Mesothelial cell of epicardium (in vitro differentiated cells): Measurements from ENCODE around the gene PITPNC1. TPM values are rescaled to one million over a fixed set of nuclear protein-coding genes. Genes with fewer than 3 reads are reported as not detected.

Source experiments
- DNase-seq, 2 experiments: peaks; one replicate each; pipeline ENCODE4 v3.0.0; 2021; ENCODE audit warnings: low spot score in 2 of 2; ENCODE audit not compliant: unreplicated experiment in 2 of 2
- H3K27ac Mint-ChIP-seq: 2 replicates; pipeline ENCODE4 v1.8.0; 2021; ENCODE audit warnings: mixed read lengths
- H3K27me3 Mint-ChIP-seq: 2 replicates; pipeline ENCODE4 v1.8.0; 2021; ENCODE audit warnings: low read depth, mixed read lengths
- H3K36me3 Mint-ChIP-seq: 2 replicates; pipeline ENCODE4 v1.8.0; 2021; ENCODE audit warnings: mixed read lengths
- H3K4me1 Mint-ChIP-seq: 2 replicates; pipeline ENCODE4 v1.8.0; 2021; ENCODE audit warnings: mixed read lengths
- H3K4me3 Mint-ChIP-seq: 2 replicates; pipeline ENCODE4 v1.8.0; 2021; ENCODE audit warnings: mild to moderate bottlenecking, moderate library complexity, mixed read lengths
- H3K9me3 Mint-ChIP-seq: 2 replicates; pipeline ENCODE4 v1.8.0; 2021; ENCODE audit warnings: mixed read lengths
- total RNA-seq: library from RNA; stranded (reverse); gene quantifications from 3 replicates; pipeline ENCODE4 v1.2.1, GENCODE V29; 2021
- TF ChIP-seq, protein P1 (sequence below): fragments of 200-600 bp; sonication (generic); IDR thresholded peaks from one replicate; pipeline ENCODE4 v1.5.0; 2021; ENCODE audit warnings: antibody characterized with exemption; ENCODE audit not compliant: unreplicated experiment

The PITPNC1 gene
- total RNA-seq, 1 donor from 2014 or later: 19.9 TPM

DNA sequence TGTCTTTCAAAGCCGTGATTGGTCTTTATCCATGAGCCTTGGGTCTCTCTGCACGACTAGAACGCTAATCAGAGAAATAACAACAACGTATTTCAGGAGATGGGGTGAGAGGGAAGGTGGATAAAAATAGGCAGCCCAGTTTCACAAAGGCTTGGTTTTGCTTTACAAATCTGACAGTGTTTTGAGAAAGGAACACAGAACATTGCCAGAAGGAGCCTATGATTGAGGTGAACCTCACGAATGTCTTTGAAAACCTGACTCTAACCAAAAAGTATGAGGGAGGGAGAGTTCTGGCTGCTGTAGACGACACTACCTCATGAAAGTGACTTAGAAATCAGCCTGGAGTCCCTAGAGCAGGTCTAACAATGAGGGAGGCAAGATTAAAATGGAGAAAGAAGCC lies 302.6 kb downstream of the PITPNC1 start:
- no peak for DNase-seq
- Mint-ChIP-seq H3K27ac (no peak overlapping the region), H3K27me3 (no peaks in the 10 kb centered on the region), H3K36me3 (peaks cover 2% of the 10 kb centered on the region), H3K4me1 (no peaks in the 10 kb centered on the region), H3K9me3 (no peaks in the 10 kb centered on the region), H3K4me3 (no peak overlapping the region)
- TF ChIP-seq, protein P1, sequence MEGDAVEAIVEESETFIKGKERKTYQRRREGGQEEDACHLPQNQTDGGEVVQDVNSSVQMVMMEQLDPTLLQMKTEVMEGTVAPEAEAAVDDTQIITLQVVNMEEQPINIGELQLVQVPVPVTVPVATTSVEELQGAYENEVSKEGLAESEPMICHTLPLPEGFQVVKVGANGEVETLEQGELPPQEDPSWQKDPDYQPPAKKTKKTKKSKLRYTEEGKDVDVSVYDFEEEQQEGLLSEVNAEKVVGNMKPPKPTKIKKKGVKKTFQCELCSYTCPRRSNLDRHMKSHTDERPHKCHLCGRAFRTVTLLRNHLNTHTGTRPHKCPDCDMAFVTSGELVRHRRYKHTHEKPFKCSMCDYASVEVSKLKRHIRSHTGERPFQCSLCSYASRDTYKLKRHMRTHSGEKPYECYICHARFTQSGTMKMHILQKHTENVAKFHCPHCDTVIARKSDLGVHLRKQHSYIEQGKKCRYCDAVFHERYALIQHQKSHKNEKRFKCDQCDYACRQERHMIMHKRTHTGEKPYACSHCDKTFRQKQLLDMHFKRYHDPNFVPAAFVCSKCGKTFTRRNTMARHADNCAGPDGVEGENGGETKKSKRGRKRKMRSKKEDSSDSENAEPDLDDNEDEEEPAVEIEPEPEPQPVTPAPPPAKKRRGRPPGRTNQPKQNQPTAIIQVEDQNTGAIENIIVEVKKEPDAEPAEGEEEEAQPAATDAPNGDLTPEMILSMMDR: no peak

DNA sequence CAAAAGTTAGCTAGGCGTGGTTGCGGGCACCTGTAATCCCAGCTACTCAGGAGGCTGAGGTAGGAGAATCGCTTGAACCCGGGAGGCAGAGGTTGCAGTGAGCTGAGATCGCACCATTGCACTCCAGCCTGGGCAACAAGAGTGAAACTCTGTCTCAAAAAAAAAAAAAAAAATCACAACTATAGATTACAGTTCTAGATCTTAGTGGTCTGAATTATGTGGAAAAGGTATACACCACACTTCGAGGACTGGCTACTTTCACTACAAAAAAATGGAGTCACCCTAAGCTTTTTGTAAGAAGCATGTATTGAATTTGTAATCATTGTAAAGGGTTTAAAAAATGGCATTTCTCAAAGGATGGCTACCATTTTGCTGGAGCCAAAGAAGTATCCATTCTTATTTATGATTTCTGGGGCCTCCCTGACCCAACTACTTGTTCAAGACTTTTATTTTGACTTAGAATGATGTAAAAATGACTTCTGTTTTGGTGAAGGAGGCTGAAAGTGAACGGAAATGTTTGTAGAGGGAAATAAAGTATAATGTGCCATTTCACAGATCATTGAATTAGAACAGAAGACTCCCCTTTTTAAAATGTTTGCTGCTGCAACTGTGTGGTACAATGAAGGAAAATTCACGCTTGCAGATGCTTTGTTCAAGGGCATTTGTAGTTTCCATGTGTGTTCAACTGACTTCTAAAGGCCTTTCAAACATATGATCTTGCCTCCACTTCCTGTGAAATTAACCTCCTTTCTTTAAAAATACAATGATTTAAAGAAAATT lies 303.6 kb downstream of the PITPNC1 start:
- DNase-seq: no peak
- H3K4me1 Mint-ChIP-seq: no peaks in the 10 kb centered on the region
- no peaks in the 10 kb centered on the region for H3K9me3 Mint-ChIP-seq
- TF ChIP-seq, protein P1: no peak
- H3K4me3 Mint-ChIP-seq: no peak overlapping the region
- no peaks in the 10 kb centered on the region for H3K27me3 Mint-ChIP-seq
- H3K36me3 Mint-ChIP-seq: peaks cover 2% of the 10 kb centered on the region
- H3K27ac Mint-ChIP-seq: no peak overlapping the region

DNA sequence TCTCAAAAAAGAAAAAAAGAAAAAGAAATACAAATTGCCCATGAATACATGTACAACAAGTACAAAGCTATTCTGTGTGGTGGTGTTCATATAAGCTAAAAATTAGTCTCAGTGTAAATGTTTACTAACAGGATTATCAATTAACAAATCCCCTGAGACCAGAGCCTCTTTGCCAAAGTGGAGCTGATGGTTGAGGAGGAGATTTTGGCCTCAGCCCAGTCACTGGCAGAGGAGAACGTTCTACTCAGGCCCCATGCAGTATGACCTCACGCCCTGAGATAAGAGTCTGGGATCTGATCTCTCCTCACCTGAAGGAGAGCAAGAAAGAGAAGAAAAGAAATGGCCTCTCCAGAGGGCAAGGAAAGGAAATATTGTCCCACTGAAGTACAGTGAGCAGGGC lies 305.1 kb downstream of the PITPNC1 start:
- Mint-ChIP-seq H3K4me1 (no peaks in the 10 kb centered on the region), H3K27ac (no peak overlapping the region), H3K9me3 (no peaks in the 10 kb centered on the region), H3K27me3 (no peaks in the 10 kb centered on the region), H3K4me3 (no peak overlapping the region), H3K36me3 (no peaks in the 10 kb centered on the region)
- TF ChIP-seq, protein P1: no peak
- DNase-seq: no peak

DNA sequence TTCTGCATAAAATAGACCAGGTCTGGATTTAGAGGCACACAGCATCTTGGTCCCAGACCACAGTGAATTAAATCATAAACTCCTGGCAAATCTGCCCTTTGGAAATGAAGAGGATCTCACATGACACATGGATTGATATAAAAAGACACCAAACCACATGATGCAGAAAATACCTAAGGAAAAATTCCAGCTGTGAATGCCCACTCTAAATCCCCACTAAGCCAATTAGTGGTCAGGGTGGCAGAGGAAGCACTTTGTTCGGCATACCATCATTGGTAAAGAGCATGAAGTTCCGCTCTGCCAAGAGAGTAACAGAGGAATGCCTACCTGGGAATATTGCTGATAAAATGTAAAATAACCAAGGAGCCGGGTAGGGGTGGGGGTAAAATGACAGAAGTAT lies 308.3 kb downstream of the PITPNC1 start:
- TF ChIP-seq, protein P1: no peak
- Mint-ChIP-seq H3K27me3 (no peaks in the 10 kb centered on the region), H3K36me3 (no peaks in the 10 kb centered on the region), H3K27ac (no peak overlapping the region), H3K4me3 (no peak overlapping the region), H3K9me3 (no peaks in the 10 kb centered on the region), H3K4me1 (no peaks in the 10 kb centered on the region)
- no peak for DNase-seq

DNA sequence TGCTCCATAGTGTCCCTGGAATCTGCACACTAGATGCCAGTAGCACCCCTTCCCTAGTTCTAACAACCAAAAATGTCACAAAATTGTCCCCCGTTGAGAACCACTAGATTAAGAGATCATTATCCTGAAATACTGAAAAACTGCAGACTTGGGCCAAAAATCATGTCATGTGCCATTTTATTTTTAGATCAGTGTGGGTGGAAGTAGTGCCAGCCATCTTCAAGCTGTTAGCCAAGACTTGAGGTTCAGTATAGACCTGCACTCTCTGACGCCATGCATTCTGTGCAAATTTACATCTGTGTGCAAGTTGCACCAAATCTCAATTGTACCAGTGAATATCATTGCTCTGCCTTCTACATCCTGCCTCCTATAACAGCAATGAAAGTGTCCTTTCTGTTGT lies 309.2 kb downstream of the PITPNC1 start:
- no peak overlapping the region for H3K4me3 Mint-ChIP-seq
- no peaks in the 10 kb centered on the region for H3K4me1 Mint-ChIP-seq
- no peaks in the 10 kb centered on the region for H3K27me3 Mint-ChIP-seq
- no peaks in the 10 kb centered on the region for H3K36me3 Mint-ChIP-seq
- TF ChIP-seq, protein P1: no peak
- no peaks in the 10 kb centered on the region for H3K9me3 Mint-ChIP-seq
- H3K27ac Mint-ChIP-seq: no peak overlapping the region
- no peak for DNase-seq
